ENCODE results near the gene COL18A1.

COL18A1 gene

GRCh38 chr21:45403133-45403824 lies 1.7 kb upstream of the COL18A1 start:
- DNase-seq, result no peak

DNA sequence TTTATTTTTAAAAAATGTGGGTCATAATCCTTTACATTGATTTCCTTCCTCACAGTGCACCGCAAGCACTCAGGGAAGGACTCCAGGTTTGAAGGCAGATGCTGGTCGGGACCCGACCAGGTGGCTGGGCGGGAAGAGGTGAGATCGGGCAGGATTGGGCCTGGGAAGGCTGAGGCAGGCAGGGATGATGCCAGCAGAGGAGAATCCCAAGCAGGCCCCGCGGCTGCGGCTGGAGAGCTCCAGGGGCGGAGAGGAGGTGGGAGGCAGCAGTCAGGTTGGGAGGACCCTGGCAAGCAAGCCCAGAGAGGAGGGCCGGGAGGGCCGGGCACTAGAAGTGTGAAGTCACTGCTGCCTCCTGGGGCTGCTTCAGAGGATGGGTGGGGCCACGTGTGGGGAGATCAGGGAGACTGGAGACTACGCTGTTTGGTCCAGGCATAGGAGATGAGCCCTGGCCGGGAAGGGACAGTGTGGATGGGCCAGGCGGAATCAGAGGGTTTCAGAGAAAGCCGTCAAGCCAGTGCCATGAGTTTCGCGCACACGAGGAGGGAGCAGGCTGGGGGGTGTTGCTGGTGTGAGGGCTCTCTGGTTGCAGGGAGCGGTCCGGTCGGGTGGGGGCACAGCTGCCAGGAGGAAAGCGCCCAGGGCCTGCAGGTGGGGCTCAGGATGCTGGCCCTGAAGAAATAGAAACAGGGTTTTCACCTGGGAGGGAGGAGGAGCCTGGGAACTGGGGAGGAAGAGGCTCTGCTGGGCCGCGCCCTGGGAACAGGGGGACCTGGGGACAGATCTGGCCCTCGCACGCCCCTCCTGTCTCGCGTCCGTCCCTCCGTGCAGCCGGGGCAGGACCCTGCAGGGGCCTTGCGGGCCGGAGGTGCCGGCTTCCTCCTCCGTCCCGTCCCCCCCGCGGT lies 888 bp upstream of the COL18A1 start:
- DNase-seq, result no peak

DNA sequence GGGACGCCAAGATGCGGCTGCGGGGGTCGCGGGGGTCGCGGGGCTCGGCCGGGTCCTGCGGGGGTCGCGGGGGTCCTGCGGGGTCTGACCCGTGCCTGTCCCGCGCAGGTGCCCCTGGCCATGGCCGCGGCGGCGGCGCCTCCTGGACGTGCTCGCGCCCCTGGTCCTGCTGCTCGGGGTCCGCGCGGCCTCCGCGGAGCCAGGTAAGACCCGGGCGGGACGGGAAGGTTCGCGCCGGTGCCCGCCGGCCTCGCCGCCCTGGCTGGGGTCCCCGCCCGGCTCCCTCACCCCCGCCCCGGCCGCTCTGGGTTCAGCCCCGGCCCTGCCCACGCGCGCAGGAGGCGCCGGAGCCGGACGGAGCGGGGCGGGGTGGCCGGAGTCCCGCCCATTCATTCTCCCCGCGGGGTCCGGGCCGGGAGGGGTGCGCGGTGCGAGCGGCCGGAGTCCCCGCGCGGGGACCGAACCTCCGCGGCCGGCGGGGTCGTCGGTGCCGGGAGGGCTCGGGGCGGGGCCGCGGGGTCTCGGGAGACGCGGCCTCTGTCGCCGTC lies 380 bp downstream of the COL18A1 start:
- DNase-seq, result no peak

DNA sequence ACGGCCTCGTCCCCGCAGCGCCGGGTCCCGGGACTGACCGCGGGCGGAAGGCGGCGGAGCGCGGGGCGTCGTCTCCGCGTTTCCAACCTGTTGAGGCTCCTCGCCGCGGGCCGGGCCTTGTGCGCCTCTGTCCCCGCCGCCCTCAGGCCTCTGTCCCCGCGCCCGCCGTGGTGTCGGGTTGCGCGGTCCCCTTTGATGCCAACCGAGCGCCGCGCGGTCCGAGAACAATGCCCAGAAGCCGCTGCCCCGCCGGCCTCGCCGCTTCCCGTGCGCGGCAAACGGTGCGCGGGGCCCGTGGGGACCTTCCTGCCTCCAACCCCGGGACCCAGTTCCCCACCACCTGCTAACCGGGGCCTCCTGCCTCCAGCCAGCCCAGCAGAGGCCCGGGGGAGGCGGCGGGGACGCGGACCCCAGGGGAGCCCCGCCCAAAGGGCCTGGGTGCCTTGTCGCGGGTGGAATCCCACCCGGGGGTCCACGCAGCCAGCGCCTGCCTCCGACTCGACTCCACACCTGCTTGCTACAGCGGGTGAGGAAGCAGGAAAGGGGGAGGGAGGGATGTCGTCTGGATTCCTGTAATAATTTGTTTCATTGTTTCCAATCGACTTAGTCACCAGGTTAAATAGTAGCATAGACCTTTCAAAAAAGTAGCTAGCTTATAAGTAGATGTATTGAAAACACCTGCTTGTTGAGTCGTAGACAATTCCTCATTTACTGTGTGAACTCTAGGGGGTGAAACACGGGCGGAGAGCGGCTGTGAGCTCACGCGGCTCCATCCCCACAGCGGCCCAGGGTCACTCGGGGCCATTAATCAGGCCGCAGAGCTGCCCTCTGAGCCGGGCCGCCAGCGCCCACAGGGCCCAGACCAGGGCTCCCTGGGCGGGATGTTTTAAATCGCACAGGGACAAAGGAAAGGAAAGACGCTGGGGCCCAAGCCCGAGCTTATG lies 1.1 kb downstream of the COL18A1 start:
- DNase-seq, result no peak

DNA sequence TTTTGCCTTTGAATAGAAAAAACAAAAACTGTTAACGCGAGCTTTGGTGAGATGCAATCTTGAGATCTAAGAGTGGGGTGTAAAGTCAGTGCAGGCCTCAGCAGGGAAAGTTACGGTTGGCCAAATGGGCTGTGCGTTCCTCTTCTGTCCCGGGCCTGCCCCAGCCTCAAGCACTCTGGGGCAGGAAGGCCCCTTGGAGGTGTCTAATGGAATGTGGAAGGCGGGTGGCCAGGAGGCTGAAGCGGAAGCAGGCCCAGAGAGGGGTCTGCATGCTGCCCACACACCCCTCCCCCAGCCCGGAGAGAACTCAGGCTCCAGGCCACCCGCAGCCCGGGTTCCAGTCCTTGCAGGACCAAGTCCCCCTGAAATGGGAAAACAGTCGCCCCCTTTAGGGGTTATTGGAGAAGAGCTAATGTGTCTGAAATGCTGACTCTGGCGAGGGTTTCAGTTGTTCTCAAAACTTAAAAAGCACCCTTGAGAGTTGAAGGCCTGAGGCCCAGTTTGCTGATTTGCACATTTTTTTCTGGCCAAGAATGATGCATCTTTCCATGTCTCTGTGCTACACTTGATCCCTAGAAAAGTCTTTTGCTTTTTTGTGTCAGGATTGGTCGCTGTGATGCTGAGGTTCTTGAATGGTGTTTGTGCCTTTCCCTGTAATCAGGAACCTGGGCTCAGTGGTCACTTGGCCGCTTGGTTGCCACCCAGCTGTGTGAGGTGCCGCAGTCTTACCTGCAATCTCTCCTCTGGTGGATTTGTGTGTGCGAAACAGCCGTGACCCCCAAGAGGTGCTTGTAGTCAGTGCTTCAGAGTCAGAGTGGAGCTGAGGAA lies 2.0 kb downstream of the COL18A1 start:
- no peak for DNase-seq

GRCh38 chr21:45407629-45408247 lies 2.8 kb downstream of the COL18A1 start:
- DNase-seq, result no peak

DNA sequence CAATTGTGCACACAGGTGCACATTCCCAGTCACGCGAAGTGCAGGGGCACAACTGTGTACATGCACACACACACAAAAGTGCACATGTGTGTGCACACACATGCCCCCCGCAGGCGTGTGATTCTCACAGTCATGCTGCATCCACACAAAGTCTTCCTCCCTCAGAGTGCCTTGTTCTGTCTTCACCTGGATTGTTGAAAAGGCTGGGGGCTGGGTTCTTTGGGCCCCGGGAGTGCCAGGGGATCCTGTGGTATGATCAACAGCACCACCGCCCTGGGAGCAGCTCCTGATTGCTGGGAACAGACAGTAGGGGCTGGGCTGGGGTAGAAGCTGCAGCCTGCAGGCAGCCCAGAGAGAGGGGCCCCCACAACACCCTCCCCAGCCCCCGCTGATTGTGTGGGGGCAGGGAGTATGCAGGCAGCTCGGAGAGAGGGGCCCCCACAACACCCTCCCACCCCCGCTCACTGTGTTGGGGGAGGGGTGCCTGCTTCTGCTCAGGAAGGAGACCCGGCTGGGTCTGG lies 3.4 kb downstream of the COL18A1 start:
- DNase-seq, result no peak

GRCh38 chr21:45408801-45409261 lies 3.9 kb downstream of the COL18A1 start:
- DNase-seq, result no peak

DNA sequence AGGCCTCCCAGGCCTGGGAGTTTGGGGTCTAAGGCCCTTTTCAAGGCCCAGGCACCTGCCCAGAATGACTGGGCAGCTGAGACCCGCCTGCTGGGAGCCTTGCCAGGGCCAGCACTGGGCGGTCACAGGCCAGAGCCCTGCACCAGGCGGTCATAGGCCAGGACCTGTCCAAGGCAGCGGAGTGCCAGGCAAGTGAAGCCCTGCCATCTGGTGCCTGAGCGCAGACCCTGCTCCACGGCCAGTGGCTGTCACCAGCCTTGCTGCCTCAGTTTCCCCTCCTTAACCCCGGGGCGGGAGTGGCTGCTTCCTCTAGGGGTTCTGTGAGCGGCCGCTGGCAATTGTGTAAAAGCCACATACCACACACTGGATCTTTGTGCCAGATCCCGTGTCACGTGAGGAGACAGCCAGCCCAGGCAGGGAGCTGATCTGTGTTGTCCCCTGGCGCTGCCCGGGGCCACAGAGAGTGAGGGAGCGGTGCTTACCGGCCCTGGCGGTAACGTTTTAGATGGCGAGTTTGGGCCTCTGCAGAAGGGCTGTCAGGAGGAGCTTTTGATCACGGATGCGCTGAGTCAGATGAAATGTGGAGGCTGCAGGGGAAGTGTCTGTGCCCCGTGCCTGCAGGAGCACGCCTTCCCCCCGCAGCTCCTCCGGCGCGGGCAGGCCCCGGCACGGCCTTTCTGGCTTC lies 4.6 kb downstream of the COL18A1 start:
- no peak for DNase-seq

GRCh38 chr21:45410151-45410864 lies 5.3 kb downstream of the COL18A1 start:
- DNase-seq, result no peak

DNA sequence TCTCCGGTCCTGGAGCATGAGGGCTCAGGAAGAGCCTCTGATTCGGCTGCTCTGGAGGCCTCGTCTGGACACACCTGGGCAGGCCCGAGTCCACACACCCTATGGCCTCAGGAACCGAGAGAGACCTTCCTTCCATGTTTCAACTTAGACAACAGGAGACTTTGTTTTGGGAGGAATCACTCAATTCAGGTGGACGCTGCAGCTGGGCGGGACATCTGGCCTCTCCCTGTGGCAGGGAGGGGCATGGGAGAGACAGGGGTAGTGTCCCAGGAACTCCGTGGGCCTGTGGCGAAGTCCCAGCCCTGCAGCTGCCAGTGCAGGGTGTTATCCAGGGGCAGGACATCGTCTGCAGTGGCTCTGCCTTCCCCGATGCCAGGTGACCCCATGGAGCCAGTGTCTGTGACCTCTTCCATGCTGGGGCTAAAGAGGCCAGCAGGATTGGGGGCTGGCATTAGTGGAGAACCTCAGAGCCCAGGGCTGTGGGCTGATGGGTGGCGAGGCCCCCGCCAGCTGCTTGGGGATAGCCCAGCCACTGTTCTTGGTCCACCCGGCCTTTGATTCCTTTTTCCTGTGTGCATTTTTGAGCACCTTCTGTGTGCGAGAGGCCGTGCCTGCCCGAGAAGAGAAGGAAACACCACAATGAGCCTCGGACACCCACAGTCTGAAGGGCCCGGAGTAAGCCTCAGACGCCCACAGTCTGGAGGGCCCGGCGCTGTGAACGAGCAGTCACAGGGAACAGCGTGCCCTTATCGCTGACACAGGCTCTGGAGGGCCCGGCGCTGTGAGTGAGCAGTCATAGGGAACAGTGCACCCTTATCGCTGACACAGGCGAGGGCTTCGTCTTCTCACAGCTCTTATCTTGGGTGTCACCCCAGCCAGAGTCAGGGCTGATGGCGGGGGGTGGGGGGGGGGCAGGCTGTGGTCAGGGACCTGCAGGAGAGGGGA lies 6.2 kb downstream of the COL18A1 start:
- no peak for DNase-seq

GRCh38 chr21:45411810-45412206 lies 6.8 kb downstream of the COL18A1 start:
- DNase-seq, result no peak

DNA sequence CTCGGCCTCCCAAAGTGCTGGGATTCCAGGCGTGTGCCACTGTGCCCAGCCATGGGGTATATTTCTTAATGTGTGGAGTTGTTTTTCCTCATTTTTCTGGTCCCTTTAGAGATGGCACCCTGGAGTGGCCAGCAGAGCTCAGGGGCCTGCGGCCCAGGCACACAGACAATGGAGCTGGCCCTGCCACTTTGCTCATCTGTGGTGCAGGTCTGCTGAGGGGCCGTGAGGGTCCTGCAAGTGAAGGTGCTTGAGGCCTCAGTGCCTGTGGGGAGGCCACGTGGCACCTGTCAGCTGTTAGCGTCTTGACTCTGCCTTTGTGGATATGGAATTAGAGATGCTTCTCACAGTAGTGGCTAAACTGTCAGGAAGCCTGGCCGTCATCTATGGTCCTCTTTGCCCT lies 7.5 kb downstream of the COL18A1 start:
- no peak for DNase-seq

- DNase-seq, result no peak
These were observed 8.1 kb downstream of the COL18A1 start for GRCh38 chr21:45412909-45413611.

DNA sequence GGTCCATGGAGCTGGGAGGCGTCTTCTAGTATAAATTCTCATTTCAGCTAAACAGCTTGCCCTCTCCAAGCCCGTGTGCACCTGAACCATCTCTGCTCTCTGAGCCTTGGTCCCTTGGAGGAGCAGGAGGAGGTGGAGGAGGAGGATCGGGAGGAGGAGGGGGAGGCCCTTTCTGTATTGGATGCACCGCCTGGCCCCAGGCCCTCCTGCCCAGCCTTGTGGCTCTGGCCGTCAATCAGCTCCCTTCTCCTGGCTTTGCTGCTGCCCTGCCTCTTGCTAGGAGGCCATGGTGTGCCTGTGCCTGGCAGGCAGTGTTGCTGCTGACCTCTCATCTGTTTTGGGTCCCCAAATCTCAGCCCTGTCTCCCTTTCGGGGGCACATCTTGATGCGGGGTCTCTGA lies 9.0 kb downstream of the COL18A1 start:
- no peak for DNase-seq

GRCh38 chr21:45414396-45415187 lies 9.6 kb downstream of the COL18A1 start:
- DNase-seq, result no peak
